MM.1S (cell line): Measurements from ENCODE around the gene MEGF9.

Experiments used
- DNase-seq: peaks from one replicate; pipeline ENCODE4 v3.0.0-alpha.2; 2015
- H2AFZ ChIP-seq: fragments of 300-600 bp; sonication (generic); 2 replicates; pipeline ENCODE4 v1.6.0; 2016; ENCODE audit warnings: antibody characterized with exemption, low read length
- H3F3A ChIP-seq: fragments of 300-600 bp; sonication (generic); 2 replicates; pipeline ENCODE4 v1.6.1; 2016; ENCODE audit warnings: mild to moderate bottlenecking, antibody characterized with exemption, low read length, moderate library complexity, mixed read lengths; ENCODE audit not compliant: insufficient read depth
- H3K27ac ChIP-seq: fragments of 300-600 bp; sonication (generic); 2 replicates; pipeline ENCODE4 v1.5.1; 2016; ENCODE audit warnings: mild to moderate bottlenecking, low read length
- H3K27me3 ChIP-seq: fragments of 300-600 bp; sonication (generic); replicated peaks from 2 replicates; pipeline ENCODE4 v1.6.0; 2016; ENCODE audit warnings: low read length; ENCODE audit not compliant: insufficient read depth
- H3K36me3 ChIP-seq: fragments of 300-600 bp; sonication (generic); replicated peaks from 2 replicates; pipeline ENCODE4 v1.6.1; 2016; ENCODE audit warnings: mild to moderate bottlenecking, low read length, mixed read lengths; ENCODE audit not compliant: insufficient read depth
- H3K4me1 ChIP-seq: fragments of 300-600 bp; sonication (generic); 2 replicates; pipeline ENCODE4 v1.6.1; 2016; ENCODE audit warnings: low read length, mixed read lengths
- H3K4me2 ChIP-seq: fragments of 300-600 bp; sonication (generic); 2 replicates; pipeline ENCODE4 v1.6.0; 2016; ENCODE audit warnings: low read depth, low read length
- H3K4me3 ChIP-seq: fragments of 300-600 bp; sonication (generic); 2 replicates; pipeline ENCODE4 v1.5.1; 2016; ENCODE audit warnings: low read length, mixed read lengths
- H3K79me2 ChIP-seq: fragments of 300-600 bp; sonication (generic); 2 replicates; pipeline ENCODE4 v1.6.1; 2016; ENCODE audit warnings: mixed run types, low read length, mixed read lengths
- H3K9ac ChIP-seq: fragments of 300-600 bp; sonication (generic); 2 replicates; pipeline ENCODE4 v1.6.1; 2016; ENCODE audit warnings: low read length, mixed read lengths
- H3K9me2 ChIP-seq: fragments of 300-600 bp; sonication (generic); replicated peaks from 2 replicates; pipeline ENCODE4 v1.6.1; 2016; ENCODE audit warnings: mild to moderate bottlenecking, low read length, mixed read lengths; ENCODE audit not compliant: insufficient read depth
- H3K9me3 ChIP-seq: fragments of 300-600 bp; sonication (generic); replicated peaks from 2 replicates; pipeline ENCODE4 v1.6.1; 2016; ENCODE audit warnings: mild to moderate bottlenecking, low read length, mixed read lengths; ENCODE audit not compliant: insufficient read depth
- H4K20me1 ChIP-seq: fragments of 300-600 bp; sonication (generic); 2 replicates; pipeline ENCODE4 v1.6.1; 2016; ENCODE audit warnings: mild to moderate bottlenecking, low read length, moderate library complexity, mixed read lengths; ENCODE audit not compliant: insufficient read depth
- EZH2 ChIP-seq: fragments of 300-600 bp; sonication (generic); optimal IDR thresholded peaks from 2 replicates; pipeline ENCODE3; 2017; ENCODE audit warnings: low read depth, mild to moderate bottlenecking, antibody characterized with exemption, low read length, mixed read lengths
- EZH2phosphoT487 ChIP-seq: fragments of 300-600 bp; sonication (generic); IDR thresholded peaks from 2 replicates; pipeline ENCODE4 v1.6.1; 2018; ENCODE audit warnings: antibody characterized with exemption, low read length
- TF ChIP-seq, protein P1 (sequence below): fragments of 300-600 bp; sonication (generic); IDR thresholded peaks from 2 replicates; pipeline ENCODE4 v1.5.1; 2016; ENCODE audit warnings: antibody characterized with exemption, low read length, mixed read lengths

MEGF9 gene

DNA sequence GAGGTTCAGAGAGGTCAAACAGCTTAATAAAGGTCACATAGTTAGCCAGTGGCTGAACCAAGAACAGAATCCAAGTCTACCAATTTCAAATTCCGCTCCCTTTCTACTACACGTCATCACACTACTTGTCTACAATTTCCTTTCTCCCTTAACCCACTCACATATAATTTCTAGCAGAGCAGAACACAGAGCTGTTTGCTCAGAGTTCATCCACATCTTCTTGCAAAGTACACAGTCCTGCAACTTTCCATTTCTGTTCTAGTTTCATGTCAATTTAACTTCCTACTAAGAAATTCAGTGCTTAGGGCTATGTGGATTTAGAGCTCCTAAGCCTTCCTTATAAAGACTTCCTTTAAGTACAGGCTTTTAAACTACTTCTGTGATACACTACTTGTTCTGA, 61.3 kb downstream of the MEGF9 start:
- Histone ChIP-seq H3K9me2 (no peaks in the 10 kb centered on the region), H3K27me3 (no peaks in the 10 kb centered on the region), H3K9ac (no peak overlapping the region), H3K79me2 (no peaks in the 10 kb centered on the region), H4K20me1 (no peaks in the 10 kb centered on the region), H3K4me2 (no peak overlapping the region), H3K4me1 (peaks cover 8% of the 10 kb centered on the region), H3K36me3 (no peaks in the 10 kb centered on the region), H3F3A (no peaks in the 10 kb centered on the region), H3K4me3 (no peak overlapping the region), H2AFZ (no peak overlapping the region), H3K9me3 (no peaks in the 10 kb centered on the region), H3K27ac (no peak overlapping the region)
- TF ChIP-seq, protein P1, sequence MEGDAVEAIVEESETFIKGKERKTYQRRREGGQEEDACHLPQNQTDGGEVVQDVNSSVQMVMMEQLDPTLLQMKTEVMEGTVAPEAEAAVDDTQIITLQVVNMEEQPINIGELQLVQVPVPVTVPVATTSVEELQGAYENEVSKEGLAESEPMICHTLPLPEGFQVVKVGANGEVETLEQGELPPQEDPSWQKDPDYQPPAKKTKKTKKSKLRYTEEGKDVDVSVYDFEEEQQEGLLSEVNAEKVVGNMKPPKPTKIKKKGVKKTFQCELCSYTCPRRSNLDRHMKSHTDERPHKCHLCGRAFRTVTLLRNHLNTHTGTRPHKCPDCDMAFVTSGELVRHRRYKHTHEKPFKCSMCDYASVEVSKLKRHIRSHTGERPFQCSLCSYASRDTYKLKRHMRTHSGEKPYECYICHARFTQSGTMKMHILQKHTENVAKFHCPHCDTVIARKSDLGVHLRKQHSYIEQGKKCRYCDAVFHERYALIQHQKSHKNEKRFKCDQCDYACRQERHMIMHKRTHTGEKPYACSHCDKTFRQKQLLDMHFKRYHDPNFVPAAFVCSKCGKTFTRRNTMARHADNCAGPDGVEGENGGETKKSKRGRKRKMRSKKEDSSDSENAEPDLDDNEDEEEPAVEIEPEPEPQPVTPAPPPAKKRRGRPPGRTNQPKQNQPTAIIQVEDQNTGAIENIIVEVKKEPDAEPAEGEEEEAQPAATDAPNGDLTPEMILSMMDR: no peak
- TF ChIP-seq EZH2phosphoT487 (no peak), EZH2 (no peak)
- no peak for DNase-seq

DNA sequence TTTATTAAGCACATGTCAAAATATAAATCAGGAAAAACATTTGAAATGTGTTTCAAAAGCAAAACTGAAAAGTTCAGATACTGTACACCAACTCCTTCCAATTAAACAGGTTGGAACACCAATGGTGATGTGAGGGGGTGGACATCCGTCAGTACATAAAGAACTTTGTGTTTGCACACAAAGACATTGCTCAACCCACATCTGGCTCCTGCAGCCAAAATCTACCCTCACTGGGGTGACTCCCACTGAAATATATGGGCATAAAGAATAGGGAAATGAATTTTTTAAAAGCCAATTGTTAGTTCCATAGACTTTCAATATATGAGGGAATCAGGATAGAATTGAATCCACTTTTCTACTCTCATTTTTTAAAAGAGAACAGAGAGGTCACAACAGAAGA, 63.9 kb downstream of the MEGF9 start:
- no peak for TF ChIP-seq EZH2phosphoT487
- TF ChIP-seq EZH2: no peak
- TF ChIP-seq, protein P1: no peak
- Histone ChIP-seq H3K27me3 (no peaks in the 10 kb centered on the region), H3K9me3 (no peaks in the 10 kb centered on the region), H2AFZ (no peak overlapping the region), H3K4me2 (no peak overlapping the region), H3K9me2 (no peaks in the 10 kb centered on the region), H3K9ac (no peak overlapping the region), H4K20me1 (no peaks in the 10 kb centered on the region), H3K4me1 (peaks cover 4% of the 10 kb centered on the region), H3K4me3 (no peak overlapping the region), H3K27ac (no peak overlapping the region), H3K36me3 (no peaks in the 10 kb centered on the region), H3K79me2 (no peaks in the 10 kb centered on the region), H3F3A (no peaks in the 10 kb centered on the region)
- no peak for DNase-seq

DNA sequence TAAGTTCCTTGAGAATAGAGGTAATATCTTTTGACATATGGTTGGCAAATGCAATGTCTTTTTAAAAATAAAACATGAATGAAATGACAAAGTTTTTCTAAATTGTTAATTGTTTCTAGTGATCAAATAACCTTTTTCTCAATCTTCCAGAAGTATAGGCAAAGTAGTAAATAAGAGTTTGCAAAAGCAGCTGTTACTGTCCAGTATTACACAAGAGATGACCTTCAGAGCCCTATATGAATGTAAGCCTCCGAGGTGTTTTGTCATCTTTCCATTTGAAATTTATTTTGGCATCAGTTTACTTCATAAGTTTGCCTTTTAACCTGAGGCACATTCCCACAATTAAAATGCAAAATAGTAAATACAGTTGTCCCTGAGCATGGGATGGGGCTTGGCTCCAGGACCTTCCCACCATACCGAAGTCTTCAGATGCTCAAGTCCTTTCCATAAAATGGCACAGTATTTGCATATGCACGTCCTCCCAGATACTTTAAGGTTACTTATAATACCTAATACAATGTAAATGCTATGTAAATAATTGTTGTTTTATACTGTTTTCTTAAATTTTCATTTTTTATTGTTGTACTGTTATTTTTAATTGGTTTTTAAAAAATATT, 65.6 kb downstream of the MEGF9 start:
- Histone ChIP-seq H3K4me1 (no peaks in the 10 kb centered on the region), H4K20me1 (no peaks in the 10 kb centered on the region), H3K4me2 (no peak overlapping the region), H3K9me3 (no peaks in the 10 kb centered on the region), H3K79me2 (no peaks in the 10 kb centered on the region), H3K4me3 (no peak overlapping the region), H3F3A (no peaks in the 10 kb centered on the region), H2AFZ (no peak overlapping the region), H3K36me3 (no peaks in the 10 kb centered on the region), H3K27ac (no peak overlapping the region), H3K27me3 (no peaks in the 10 kb centered on the region), H3K9me2 (no peaks in the 10 kb centered on the region), H3K9ac (no peak overlapping the region)
- DNase-seq: no peak
- TF ChIP-seq EZH2: no peak
- no peak for TF ChIP-seq EZH2phosphoT487
- TF ChIP-seq, protein P1: no peak
